Spinal cord (tissue), 10 donors: ENCODE results near the gene KRTAP9-3. TPM values are rescaled to one million over a fixed set of nuclear protein-coding genes. Genes with fewer than 3 reads are reported as not detected.
"Not testable (repeated sequence)": the region's sequence is repeated elsewhere in the genome, so short reads cannot be mapped to it uniquely, and the experiment has no call there.

Source experiments
- DNase-seq, 6 donors: peaks; one replicate each; pipeline versions ENCODE4 v3.0.0 to v3.0.0-alpha.2; 2013 to 2015; ENCODE audit warnings: low spot score in 6 of 6, low read depth in 4 of 6
- H3K27ac ChIP-seq: one replicate; pipeline ENCODE4 v1.5.1; 2013; ENCODE audit warnings: low read depth, low read length, control low read depth
- H3K27me3 ChIP-seq: one replicate; pipeline ENCODE4 v1.6.1; 2013; ENCODE audit warnings: low read length; ENCODE audit not compliant: control insufficient read depth, insufficient read depth
- H3K36me3 ChIP-seq: one replicate; pipeline ENCODE4 v1.6.1; 2013; ENCODE audit warnings: low read length; ENCODE audit not compliant: control insufficient read depth, insufficient read depth
- H3K4me1 ChIP-seq: one replicate; pipeline ENCODE4 v1.6.1; 2013; ENCODE audit warnings: low read length; ENCODE audit not compliant: control insufficient read depth, insufficient read depth
- H3K4me3 ChIP-seq: one replicate; pipeline ENCODE4 v1.5.1; 2013; ENCODE audit warnings: low read depth, low read length, control low read depth
- H3K9me3 ChIP-seq: one replicate; pipeline ENCODE4 v1.6.1; 2013; ENCODE audit warnings: low read length; ENCODE audit not compliant: control insufficient read depth, insufficient read depth
- WGBS: methylation state at CpG from one replicate; pipeline ENCODE4 v1.1.5; 2013; ENCODE audit warnings: missing lambda C conversion rate; ENCODE audit not compliant: insufficient coverage; 5-methylcytosine and 5-hydroxymethylcytosine counted together
- polyA plus RNA-seq, 2 donors: library from polyadenylated mRNA; unstranded; fragments of 120-200 nt; gene quantifications; one replicate each; pipeline ENCODE4 v1.2.1, GENCODE V29; 2013; ENCODE audit not compliant: insufficient read length in 2 of 2
- small RNA-seq: library from RNA; depleted of rRNA; stranded (forward); fragments of <200 nt; gene quantifications from one replicate; pipeline ENCODE3, GENCODE V24; 2014; ENCODE audit warnings: low replicate concordance
- total RNA-seq, 2 donors: library from RNA; depleted of rRNA in 1 of 2; stranded (reverse); fragments of 120-200 nt in 1 of 2; fragments of >200 nt in 1 of 2; gene quantifications; one replicate each; pipeline versions ENCODE4 v1.2.3 to v1.2.4, GENCODE V29; 2013 to 2014
- donor health status: healthy.

The KRTAP9-3 gene
- total and polyA plus RNA-seq, 4 donors = not detected

DNA sequence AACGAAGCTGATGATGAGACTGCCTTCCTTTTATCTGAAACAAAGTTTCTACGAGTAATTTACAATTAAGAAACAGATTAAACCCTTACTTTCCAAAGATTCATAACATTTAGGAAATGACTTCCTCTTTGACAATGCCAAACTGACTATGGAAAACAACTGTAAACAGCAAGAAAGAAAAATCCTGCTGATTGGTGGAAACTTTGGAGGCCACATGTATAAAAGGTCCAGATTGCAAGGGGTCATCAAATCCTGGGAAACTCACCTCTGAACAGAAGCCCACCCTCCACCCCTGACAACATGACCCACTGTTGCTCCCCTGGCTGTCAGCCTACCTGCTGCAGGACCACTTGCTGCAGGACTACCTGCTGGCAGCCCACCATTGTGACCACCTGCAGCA, 32.8 kb downstream of the KRTAP9-3 start, which contains the start of gene KRTAP9-6:
Gene KRTAP9-6, plus strand, starts transcription at position 301 of the 400 bp plus-strand sequence. Its CDS starts 0 bp downstream, at position 301.
- no peaks in the 10 kb centered on the region for H3K4me1 ChIP-seq
- H3K4me3 ChIP-seq = no peak within 1 kb of the TSS
- H3K27ac ChIP-seq = no peak within 1 kb of the TSS
- no CpG with 5 or more reads among the region's 2 CpGs for WGBS
- H3K9me3 ChIP-seq = no peaks in the 10 kb centered on the region
- H3K27me3 ChIP-seq = no peaks in the 10 kb centered on the region
- peak in 1 of 6 donors; percentile 0 for DNase-seq
- no peaks in the 10 kb centered on the region for H3K36me3 ChIP-seq

DNA sequence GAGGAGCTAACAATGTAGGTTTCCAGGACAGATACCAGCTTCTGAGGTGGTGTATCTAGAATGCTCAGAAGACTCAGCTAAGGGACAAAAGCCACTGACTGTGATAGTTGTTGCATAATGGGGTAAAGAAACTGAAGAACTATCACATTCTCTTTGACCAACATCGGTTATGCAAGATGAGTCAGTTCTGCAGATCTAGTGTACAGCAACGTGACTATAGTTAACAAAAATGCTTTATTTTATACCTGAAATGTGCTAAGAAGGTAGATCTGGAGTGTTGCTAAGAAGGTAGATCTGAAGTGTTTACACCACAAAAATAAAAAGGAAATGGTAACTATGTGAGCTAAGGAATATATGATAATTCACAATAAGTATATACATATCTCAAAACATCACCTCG, 35.5 kb downstream of the KRTAP9-3 start:
- no peaks in the 10 kb centered on the region for H3K4me1 ChIP-seq
- H3K4me3 ChIP-seq = no peak overlapping the region
- H3K27me3 ChIP-seq = no peaks in the 10 kb centered on the region
- no peak for DNase-seq
- WGBS = 100% methylated on average over 2 of the region's 3 CpGs
- no peaks in the 10 kb centered on the region for H3K36me3 ChIP-seq
- no peaks in the 10 kb centered on the region for H3K9me3 ChIP-seq
- no peak overlapping the region for H3K27ac ChIP-seq

DNA sequence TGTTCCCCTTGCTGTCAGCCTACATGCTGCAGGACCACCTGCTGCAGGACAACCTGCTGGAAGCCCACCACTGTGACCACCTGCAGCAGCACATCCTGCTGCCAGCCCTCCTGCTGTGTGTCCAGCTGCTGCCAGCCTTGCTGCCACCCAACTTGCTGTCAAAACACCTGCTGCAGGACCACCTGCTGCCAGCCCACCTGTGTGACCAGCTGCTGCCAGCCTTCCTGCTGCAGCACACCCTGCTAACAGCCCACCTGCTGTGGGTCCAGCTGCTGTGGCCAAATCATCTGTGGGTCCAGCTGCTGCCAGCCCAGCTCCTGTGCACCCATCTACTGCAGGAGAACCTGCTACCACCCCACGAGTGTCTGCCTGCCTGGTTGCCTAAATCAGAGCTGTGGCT, 39.1 kb downstream of the KRTAP9-3 start:
- not testable (repeated sequence) for H3K27ac ChIP-seq, H3K27me3 ChIP-seq, H3K4me3 ChIP-seq, H3K36me3 ChIP-seq, H3K9me3 ChIP-seq, DNase-seq, H3K4me1 ChIP-seq
- WGBS = 62% methylated on average over 1 of the region's 1 CpG

DNA sequence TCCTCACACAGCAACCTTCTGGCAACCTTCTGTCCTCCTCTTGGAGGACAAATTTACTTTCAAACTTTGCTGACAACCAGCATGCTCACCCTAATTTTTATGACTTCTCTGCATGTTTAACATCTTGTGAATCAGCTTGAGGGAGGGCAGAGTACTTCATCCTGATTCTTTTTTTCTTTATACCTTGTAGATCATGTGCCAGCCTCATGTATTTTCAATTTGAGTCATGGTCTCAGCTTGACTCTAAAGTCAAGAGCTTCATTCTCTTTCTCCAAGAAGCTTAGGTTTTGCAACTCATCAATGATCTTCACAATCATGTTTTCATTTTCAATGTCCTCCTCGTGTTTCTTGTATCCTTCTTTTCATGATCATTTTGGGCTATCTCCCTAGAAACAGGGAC, 39.6 kb downstream of the KRTAP9-3 start:
- WGBS = 80% methylated on average over 1 of the region's 1 CpG
- no peaks in the 10 kb centered on the region for H3K36me3 ChIP-seq
- no peaks in the 10 kb centered on the region for H3K27me3 ChIP-seq
- no peak overlapping the region for H3K27ac ChIP-seq
- H3K9me3 ChIP-seq = no peaks in the 10 kb centered on the region
- H3K4me3 ChIP-seq = no peak overlapping the region
- no peak for DNase-seq
- H3K4me1 ChIP-seq = no peaks in the 10 kb centered on the region

DNA sequence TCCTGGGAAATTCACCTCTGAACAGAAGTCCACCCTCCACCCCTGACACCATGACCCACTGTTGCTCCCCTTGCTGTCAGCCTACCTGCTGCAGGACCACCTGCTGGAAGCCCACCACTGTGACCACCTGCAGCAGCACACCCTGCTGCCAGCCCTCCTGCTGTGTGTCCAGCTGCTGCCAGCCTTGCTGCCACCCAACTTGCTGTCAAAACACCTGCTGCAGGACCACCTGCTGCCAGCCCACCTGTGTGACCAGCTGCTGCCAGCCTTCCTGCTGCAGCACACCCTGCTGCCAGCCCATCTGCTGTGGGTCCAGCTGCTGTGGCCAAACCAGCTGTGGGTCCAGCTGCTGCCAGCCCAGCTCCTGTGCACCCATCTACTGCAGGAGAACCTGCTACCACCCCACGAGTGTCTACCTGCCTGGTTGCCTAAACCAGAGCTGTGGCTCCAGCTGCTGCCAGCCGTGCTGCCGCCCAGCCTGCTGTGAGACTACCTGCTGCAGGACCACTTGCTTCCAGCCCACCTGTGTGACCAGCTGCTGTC, 43.5 kb downstream of the KRTAP9-3 start, which contains the start of gene KRTAP9-7:
Gene KRTAP9-7, plus strand, starts transcription at position 51 of the 543 bp plus-strand sequence. Its CDS starts 0 bp downstream, at position 51.
- not testable (repeated sequence) for H3K9me3 ChIP-seq, H3K36me3 ChIP-seq, H3K4me1 ChIP-seq, DNase-seq, H3K27ac ChIP-seq, H3K4me3 ChIP-seq, H3K27me3 ChIP-seq
- 81% methylated on average over 3 of the region's 3 CpGs for whole genome bisulfite sequencing

GRCh38 chr17:41278176-41278955, 46.1 kb downstream of the KRTAP9-3 start:
- Histone ChIP-seq H3K36me3 (no peaks in the 10 kb centered on the region), H3K27me3 (no peaks in the 10 kb centered on the region), H3K4me1 (no peaks in the 10 kb centered on the region), H3K9me3 (no peaks in the 10 kb centered on the region), H3K4me3 (no peak overlapping the region), H3K27ac (no peak overlapping the region)
- WGBS = 100% methylated on average over 1 of the region's 3 CpGs
- peak in 1 of 6 donors; percentile 0 for DNase-seq

Small RNA genes lying within 50 kb of the gene (small RNA-seq; reads per million reads assigned to genes)
- gene KRTAP4-17P = not detected
- not detected for gene KRTAP9-10P

Other genes starting within 250 kb of the KRTAP9-3 start
Only the 30 nearest of the 42 such genes appear.
- not detected for gene KRTAP2-1, start 185.1 kb upstream of the KRTAP9-3 start, total RNA-seq
- gene KRTAP2-1, start 185.1 kb upstream of the KRTAP9-3 start, polyA plus RNA-seq = not detected
- not detected for gene KRTAP2-2, start 177.2 kb upstream of the KRTAP9-3 start, total RNA-seq
- gene KRTAP2-2, start 177.2 kb upstream of the KRTAP9-3 start, polyA plus RNA-seq = not detected
- not detected for gene KRTAP2-3, start 172.3 kb upstream of the KRTAP9-3 start, total RNA-seq
- not detected for gene KRTAP2-3, start 172.3 kb upstream of the KRTAP9-3 start, polyA plus RNA-seq
- not detected for gene KRTAP2-4, start 166.6 kb upstream of the KRTAP9-3 start, total RNA-seq
- not detected for gene KRTAP2-4, start 166.6 kb upstream of the KRTAP9-3 start, polyA plus RNA-seq
- not detected for gene KRTAP4-7, start 148.3 kb upstream of the KRTAP9-3 start, total RNA-seq
- not detected for gene KRTAP4-7, start 148.3 kb upstream of the KRTAP9-3 start, polyA plus RNA-seq
- gene KRTAP4-8, start 134.3 kb upstream of the KRTAP9-3 start, total RNA-seq = not detected
- gene KRTAP4-8, start 134.3 kb upstream of the KRTAP9-3 start, polyA plus RNA-seq = not detected
- not detected for gene KRTAP4-16, start 130.2 kb upstream of the KRTAP9-3 start, total RNA-seq
- not detected for gene KRTAP4-16, start 130.2 kb upstream of the KRTAP9-3 start, polyA plus RNA-seq
- gene KRTAP4-9, start 127.1 kb upstream of the KRTAP9-3 start, total RNA-seq = not detected
- gene KRTAP4-9, start 127.1 kb upstream of the KRTAP9-3 start, polyA plus RNA-seq = not detected
- not detected for gene KRTAP4-11, start 114.1 kb upstream of the KRTAP9-3 start, total RNA-seq
- not detected for gene KRTAP4-11, start 114.1 kb upstream of the KRTAP9-3 start, polyA plus RNA-seq
- not detected for gene KRTAP4-12, start 108.3 kb upstream of the KRTAP9-3 start, total RNA-seq
- not detected for gene KRTAP4-12, start 108.3 kb upstream of the KRTAP9-3 start, polyA plus RNA-seq
- gene KRTAP4-6, start 91.9 kb upstream of the KRTAP9-3 start, total RNA-seq = not detected
- gene KRTAP4-6, start 91.9 kb upstream of the KRTAP9-3 start, polyA plus RNA-seq = not detected
- not detected for gene KRTAP4-5, start 82.6 kb upstream of the KRTAP9-3 start, total RNA-seq
- not detected for gene KRTAP4-5, start 82.6 kb upstream of the KRTAP9-3 start, polyA plus RNA-seq
- not detected for gene KRTAP4-4, start 71.7 kb upstream of the KRTAP9-3 start, total RNA-seq
- not detected for gene KRTAP4-4, start 71.7 kb upstream of the KRTAP9-3 start, polyA plus RNA-seq
- not detected for gene KRTAP4-3, start 64.2 kb upstream of the KRTAP9-3 start, total RNA-seq
- not detected for gene KRTAP4-3, start 64.2 kb upstream of the KRTAP9-3 start, polyA plus RNA-seq
- gene KRTAP4-2, start 54.2 kb upstream of the KRTAP9-3 start, total RNA-seq = not detected
- gene KRTAP4-2, start 54.2 kb upstream of the KRTAP9-3 start, polyA plus RNA-seq = not detected
- not detected for gene KRTAP4-1, start 47.5 kb upstream of the KRTAP9-3 start, total RNA-seq
- gene KRTAP4-1, start 47.5 kb upstream of the KRTAP9-3 start, polyA plus RNA-seq = not detected
- not detected for gene KRTAP9-1, start 42.6 kb upstream of the KRTAP9-3 start, total RNA-seq
- gene KRTAP9-1, start 42.6 kb upstream of the KRTAP9-3 start, polyA plus RNA-seq = not detected
- gene KRTAP9-2, start 5.8 kb upstream of the KRTAP9-3 start, total RNA-seq = not detected
- not detected for gene KRTAP9-2, start 5.8 kb upstream of the KRTAP9-3 start, polyA plus RNA-seq
- gene KRTAP9-8, start 5.5 kb downstream of the KRTAP9-3 start, total RNA-seq = not detected
- not detected for gene KRTAP9-8, start 5.5 kb downstream of the KRTAP9-3 start, polyA plus RNA-seq
- not detected for gene KRTAP9-4, start 17.2 kb downstream of the KRTAP9-3 start, total RNA-seq
- not detected for gene KRTAP9-4, start 17.2 kb downstream of the KRTAP9-3 start, polyA plus RNA-seq
- not detected for gene KRTAP9-9, start 22.9 kb downstream of the KRTAP9-3 start, total RNA-seq
- gene KRTAP9-9, start 22.9 kb downstream of the KRTAP9-3 start, polyA plus RNA-seq = not detected
- gene KRTAP9-6, start 32.9 kb downstream of the KRTAP9-3 start, total RNA-seq = not detected
- under 1 TPM in 1 of 2 donors, not detected in 1; 0.17 TPM for gene KRTAP9-6, start 32.9 kb downstream of the KRTAP9-3 start, polyA plus RNA-seq
- not detected for gene KRTAP9-7, start 43.2 kb downstream of the KRTAP9-3 start, total RNA-seq
- gene KRTAP9-7, start 43.2 kb downstream of the KRTAP9-3 start, polyA plus RNA-seq = not detected
- not detected for gene KRTAP29-1, start 70.4 kb downstream of the KRTAP9-3 start, total RNA-seq
- gene KRTAP29-1, start 70.4 kb downstream of the KRTAP9-3 start, polyA plus RNA-seq = not detected
- not detected for gene KRTAP16-1, start 76.9 kb downstream of the KRTAP9-3 start, total RNA-seq
- not detected for gene KRTAP16-1, start 76.9 kb downstream of the KRTAP9-3 start, polyA plus RNA-seq
- not detected for gene KRTAP17-1, start 83.3 kb downstream of the KRTAP9-3 start, total RNA-seq
- gene KRTAP17-1, start 83.3 kb downstream of the KRTAP9-3 start, polyA plus RNA-seq = not detected
- not detected for gene KRT33A, start 118.4 kb downstream of the KRTAP9-3 start, total RNA-seq
- not detected for gene KRT33A, start 118.4 kb downstream of the KRTAP9-3 start, polyA plus RNA-seq
- under 1 TPM in 1 of 2 donors, not detected in 1; 0.20 TPM for gene KRT33B, start 137.4 kb downstream of the KRTAP9-3 start, total RNA-seq
- gene KRT33B, start 137.4 kb downstream of the KRTAP9-3 start, polyA plus RNA-seq = under 1 TPM in 1 of 2 donors, not detected in 1; 0.44 TPM
- not detected for gene KRT34, start 149.9 kb downstream of the KRTAP9-3 start, total RNA-seq
- not detected for gene KRT34, start 149.9 kb downstream of the KRTAP9-3 start, polyA plus RNA-seq
- under 1 TPM in 1 of 2 donors, not detected in 1; 0.11 TPM for gene KRT31, start 165.2 kb downstream of the KRTAP9-3 start, total RNA-seq
- gene KRT31, start 165.2 kb downstream of the KRTAP9-3 start, polyA plus RNA-seq = under 1 TPM in 1 of 2 donors, not detected in 1; 0.15 TPM